ENCODE measurements around the gene CCDC69. TPM values are rescaled to one million over a fixed set of nuclear protein-coding genes. Genes with fewer than 3 reads are reported as not detected.

The CCDC69 gene
- total and polyA plus RNA-seq, 10 of the 15 experiments (the other 5 are each of a cell fraction or from before 2014, with no cell fraction given), result 13.5 to 106 (median 70.1) TPM

GRCh38 chr5:151214614-151215545 is 9.0 kb downstream of the CCDC69 start (continued):
- TF ChIP-seq, protein P1, sequence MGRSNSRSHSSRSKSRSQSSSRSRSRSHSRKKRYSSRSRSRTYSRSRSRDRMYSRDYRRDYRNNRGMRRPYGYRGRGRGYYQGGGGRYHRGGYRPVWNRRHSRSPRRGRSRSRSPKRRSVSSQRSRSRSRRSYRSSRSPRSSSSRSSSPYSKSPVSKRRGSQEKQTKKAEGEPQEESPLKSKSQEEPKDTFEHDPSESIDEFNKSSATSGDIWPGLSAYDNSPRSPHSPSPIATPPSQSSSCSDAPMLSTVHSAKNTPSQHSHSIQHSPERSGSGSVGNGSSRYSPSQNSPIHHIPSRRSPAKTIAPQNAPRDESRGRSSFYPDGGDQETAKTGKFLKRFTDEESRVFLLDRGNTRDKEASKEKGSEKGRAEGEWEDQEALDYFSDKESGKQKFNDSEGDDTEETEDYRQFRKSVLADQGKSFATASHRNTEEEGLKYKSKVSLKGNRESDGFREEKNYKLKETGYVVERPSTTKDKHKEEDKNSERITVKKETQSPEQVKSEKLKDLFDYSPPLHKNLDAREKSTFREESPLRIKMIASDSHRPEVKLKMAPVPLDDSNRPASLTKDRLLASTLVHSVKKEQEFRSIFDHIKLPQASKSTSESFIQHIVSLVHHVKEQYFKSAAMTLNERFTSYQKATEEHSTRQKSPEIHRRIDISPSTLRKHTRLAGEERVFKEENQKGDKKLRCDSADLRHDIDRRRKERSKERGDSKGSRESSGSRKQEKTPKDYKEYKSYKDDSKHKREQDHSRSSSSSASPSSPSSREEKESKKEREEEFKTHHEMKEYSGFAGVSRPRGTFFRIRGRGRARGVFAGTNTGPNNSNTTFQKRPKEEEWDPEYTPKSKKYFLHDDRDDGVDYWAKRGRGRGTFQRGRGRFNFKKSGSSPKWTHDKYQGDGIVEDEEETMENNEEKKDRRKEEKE (IDR thresholded peaks at IDR 0.05), result no peak
- TF ChIP-seq PAX8 (IDR thresholded peaks at IDR 0.05) (no peak), SPI1 (IDR thresholded peaks at IDR 0.05; ENCODE audit: borderline replicate concordance, insufficient read depth, low read depth, low read length) (peak; percentile 90), CHD1 (IDR thresholded peaks at IDR 0.05; ENCODE audit: low read depth, low read length) (peak; percentile 91; the same call in 1 of the 2 replicates), RELB (IDR thresholded peaks at IDR 0.05; ENCODE audit: low read depth) (0 out of 2 replicates have a peak, but pooled peaks have one; percentile 16), E2F4 (IDR thresholded peaks at IDR 0.05; ENCODE audit: low read depth, low read length) (no peak), NBN (IDR thresholded peaks at IDR 0.05) (no peak; the same call in none of the 2 replicates), ZNF217 (IDR thresholded peaks at IDR 0.05) (0 out of 2 replicates have a peak, but pooled peaks have one; percentile 47), HDAC2 (IDR thresholded peaks at IDR 0.05) (no peak), RBBP5 (conservative IDR thresholded peaks at IDR 0.05) (no peak), SMARCA5 (IDR thresholded peaks at IDR 0.05) (peak; percentile 70; the same call in 1 of the 2 replicates), E2F8 (IDR thresholded peaks at IDR 0.05; ENCODE audit: low read depth, partially characterized antibody) (no peak), SP1 (IDR thresholded peaks at IDR 0.05; ENCODE audit: low read depth, low read length) (peak; percentile 62), ZNF384 (IDR thresholded peaks at IDR 0.05; ENCODE audit: borderline replicate concordance, low read depth, low read length) (no peak), MEF2B (IDR thresholded peaks at IDR 0.05; ENCODE audit: partially characterized antibody, poor library complexity, severe bottlenecking) (peak; percentile 97), GABPA (IDR thresholded peaks at IDR 0.05; ENCODE audit: low read depth) (no peak), RAD51 (IDR thresholded peaks at IDR 0.05) (0 out of 2 replicates have a peak, but pooled peaks have one; percentile 16), TBL1XR1 (IDR thresholded peaks at IDR 0.05; ENCODE audit: low read depth, low read length) (peak; percentile 73; the same call in 1 of the 2 replicates), KDM1A (IDR thresholded peaks at IDR 0.05; ENCODE audit: borderline replicate concordance) (no peak)
- TF ChIP-seq, protein P2, sequence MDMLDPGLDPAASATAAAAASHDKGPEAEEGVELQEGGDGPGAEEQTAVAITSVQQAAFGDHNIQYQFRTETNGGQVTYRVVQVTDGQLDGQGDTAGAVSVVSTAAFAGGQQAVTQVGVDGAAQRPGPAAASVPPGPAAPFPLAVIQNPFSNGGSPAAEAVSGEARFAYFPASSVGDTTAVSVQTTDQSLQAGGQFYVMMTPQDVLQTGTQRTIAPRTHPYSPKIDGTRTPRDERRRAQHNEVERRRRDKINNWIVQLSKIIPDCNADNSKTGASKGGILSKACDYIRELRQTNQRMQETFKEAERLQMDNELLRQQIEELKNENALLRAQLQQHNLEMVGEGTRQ (IDR thresholded peaks at IDR 0.05; ENCODE audit: borderline replicate concordance, low read depth, low read length), result no peak

All from GM12878 (cell line).